Lung (tissue), 12 donors: Measurements from ENCODE around the gene RFX3. TPM values are rescaled to one million over a fixed set of nuclear protein-coding genes. Genes with fewer than 3 reads are reported as not detected.

Source experiments
- ATAC-seq: fragments of 200-7000 bp; cut with Tn5 transposase; one replicate; pipeline ENCODE4 v1.9.1; 2020; ENCODE audit warnings: moderate number of reproducible peaks; ENCODE audit not compliant: insufficient read depth, low FRiP score
- DNase-seq, 3 donors: peaks; one replicate each; pipeline ENCODE4 v3.0.0-alpha.2; 2013 to 2017
- H3K27ac ChIP-seq, 2 donors: one replicate each; pipeline ENCODE4 v1.5.1; 2013; ENCODE audit warnings: mild to moderate bottlenecking in 2 of 2, moderate library complexity in 2 of 2, control low read depth in 1 of 2, inconsistent platforms in 1 of 2, low read depth in 1 of 2, low read length in 1 of 2
- H3K27me3 ChIP-seq, 3 donors: one replicate each; pipeline ENCODE4 v1.5.1; 2013; ENCODE audit warnings: low read length in 2 of 3; ENCODE audit not compliant: control insufficient read depth in 3 of 3, insufficient read depth in 3 of 3
- H3K36me3 ChIP-seq, 4 donors: one replicate each; pipeline ENCODE4 v1.5.1; 2013; ENCODE audit warnings: low read length in 4 of 4, mild to moderate bottlenecking in 1 of 4, moderate library complexity in 1 of 4; ENCODE audit not compliant: control insufficient read depth in 4 of 4, insufficient read depth in 4 of 4
- H3K4me1 ChIP-seq, 5 donors: one replicate each; pipeline ENCODE4 v1.5.1; 2013; ENCODE audit warnings: low read length in 5 of 5, mild to moderate bottlenecking in 2 of 5, moderate library complexity in 1 of 5; ENCODE audit not compliant: control insufficient read depth in 5 of 5, insufficient read depth in 5 of 5
- H3K4me3 ChIP-seq: one replicate; pipeline ENCODE4 v1.5.1; 2013; ENCODE audit warnings: mild to moderate bottlenecking, control low read depth, moderate library complexity
- H3K9ac ChIP-seq, 2 donors: one replicate each; pipeline ENCODE4 v1.5.1; 2013; ENCODE audit warnings: low read length in 2 of 2, control low read depth in 1 of 2; ENCODE audit not compliant: insufficient read depth in 1 of 2
- H3K9me3 ChIP-seq, 4 donors: one replicate each; pipeline ENCODE4 v1.5.1; 2013; ENCODE audit warnings: low read length in 3 of 4, mild to moderate bottlenecking in 1 of 4, moderate library complexity in 1 of 4; ENCODE audit not compliant: control insufficient read depth in 4 of 4, insufficient read depth in 3 of 4
- CTCF ChIP-seq: IDR thresholded peaks from 2 replicates; pipeline ENCODE4 v1.5.1; 2012; ENCODE audit warnings: mild to moderate bottlenecking; ENCODE audit errors: control extremely low read depth, extremely low read depth
- WGBS, 2 donors: extraction: QIAGEN DNeasy Blood & Tissue Kit; methylation state at CpG; one replicate each; pipeline ENCODE4 v1.1.7; 2013; 5-methylcytosine and 5-hydroxymethylcytosine counted together
- polyA plus RNA-seq, 2 donors: library from polyadenylated mRNA; stranded (reverse); fragments of 200-250 nt; gene quantifications; one replicate each; pipeline ENCODE4 v1.2.1, GENCODE V29; 2013
- total RNA-seq, 2 donors: library from RNA; depleted of rRNA in 1 of 2; stranded (reverse); fragments of >200 nt in 1 of 2; gene quantifications; one replicate each; pipeline ENCODE4 v1.2.1, GENCODE V29; 2014 to 2021
- donor health status: control.
- donor health status: control.
- donor health status: Bipolar disorder and iron deficiency.
- donor health status: healthy.
- donor health status: DM: yes; HTN: yes; CAD: no.

The RFX3 gene
- total and polyA plus RNA-seq, 4 donors: 3.3 to 45.8 (median 14.0) TPM

DNA sequence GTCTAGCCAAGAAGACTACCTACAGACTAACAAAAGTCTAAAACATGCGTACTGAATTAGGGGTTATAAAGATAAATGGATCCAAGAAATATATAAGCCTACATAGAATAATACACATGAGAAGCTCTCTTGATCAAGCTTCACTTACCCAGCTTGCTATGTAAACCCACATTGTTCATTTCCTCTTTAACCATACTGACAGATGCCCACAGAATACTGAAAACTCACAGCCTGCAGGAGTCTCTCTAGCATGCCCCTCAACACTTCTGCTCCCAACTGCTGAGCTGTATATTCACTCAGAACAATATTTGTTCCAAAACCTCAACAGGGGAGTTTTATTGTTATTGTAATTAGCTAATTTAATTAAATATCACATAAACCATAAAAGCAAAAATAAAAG, 52.4 kb downstream of the RFX3 start:
- ATAC-seq: no peak
- 82 to 86% methylated on average over 1 of the region's 1 CpG for WGBS, 2 donors

GRCh38 chr9:3471883-3472282, 53.9 kb downstream of the RFX3 start:
- H3K4me3 ChIP-seq: no peak overlapping the region
- H3K36me3 ChIP-seq: peaks cover 0 to 1% (median 0%) of the 10 kb centered on the region in 4 donors
- DNase-seq: no peak
- no peak for TF ChIP-seq CTCF
- H3K9me3 ChIP-seq: no peaks in the 10 kb centered on the region
- H3K27me3 ChIP-seq: no peaks in the 10 kb centered on the region
- H3K4me1 ChIP-seq: peaks cover 0 to 11% (median 4%) of the 10 kb centered on the region in 5 donors
- no peak for ATAC-seq
- no peak overlapping the region for H3K27ac ChIP-seq
- 55 to 77% methylated on average over 3 of the region's 3 CpGs for WGBS, 2 donors
- H3K9ac ChIP-seq: no peak overlapping the region

More for the DNA sequence above, 52.4 kb downstream of the RFX3 start:
- TF ChIP-seq CTCF: no peak
- peaks cover 0 to 1% (median under 1%) of the 10 kb centered on the region in 4 donors for H3K36me3 ChIP-seq
- H3K27me3 ChIP-seq: no peaks in the 10 kb centered on the region
- no peak overlapping the region for H3K4me3 ChIP-seq
- H3K9me3 ChIP-seq: peaks cover 0 to 3% (median 0%) of the 10 kb centered on the region in 4 donors
- no peak for DNase-seq
- peaks cover 0 to 7% (median 4%) of the 10 kb centered on the region in 5 donors for H3K4me1 ChIP-seq
- no peak overlapping the region for H3K9ac ChIP-seq
- no peak overlapping the region for H3K27ac ChIP-seq

GRCh38 chr9:3468421-3469205, 57.2 kb downstream of the RFX3 start:
- WGBS, 2 donors: 84 to 92% methylated on average over 4 of the region's 4 CpGs
- ATAC-seq: no peak
- DNase-seq: no peak
- no peak overlapping the region for H3K9ac ChIP-seq
- no peak overlapping the region for H3K4me3 ChIP-seq
- peaks cover 0 to 2% (median 0%) of the 10 kb centered on the region in 4 donors for H3K9me3 ChIP-seq
- no peaks in the 10 kb centered on the region for H3K36me3 ChIP-seq
- peaks cover 0 to 11% (median 3%) of the 10 kb centered on the region in 5 donors for H3K4me1 ChIP-seq
- H3K27ac ChIP-seq: no peak overlapping the region
- no peak for TF ChIP-seq CTCF
- H3K27me3 ChIP-seq: no peaks in the 10 kb centered on the region
